ENCODE data around the gene KCNQ1.

DNA sequence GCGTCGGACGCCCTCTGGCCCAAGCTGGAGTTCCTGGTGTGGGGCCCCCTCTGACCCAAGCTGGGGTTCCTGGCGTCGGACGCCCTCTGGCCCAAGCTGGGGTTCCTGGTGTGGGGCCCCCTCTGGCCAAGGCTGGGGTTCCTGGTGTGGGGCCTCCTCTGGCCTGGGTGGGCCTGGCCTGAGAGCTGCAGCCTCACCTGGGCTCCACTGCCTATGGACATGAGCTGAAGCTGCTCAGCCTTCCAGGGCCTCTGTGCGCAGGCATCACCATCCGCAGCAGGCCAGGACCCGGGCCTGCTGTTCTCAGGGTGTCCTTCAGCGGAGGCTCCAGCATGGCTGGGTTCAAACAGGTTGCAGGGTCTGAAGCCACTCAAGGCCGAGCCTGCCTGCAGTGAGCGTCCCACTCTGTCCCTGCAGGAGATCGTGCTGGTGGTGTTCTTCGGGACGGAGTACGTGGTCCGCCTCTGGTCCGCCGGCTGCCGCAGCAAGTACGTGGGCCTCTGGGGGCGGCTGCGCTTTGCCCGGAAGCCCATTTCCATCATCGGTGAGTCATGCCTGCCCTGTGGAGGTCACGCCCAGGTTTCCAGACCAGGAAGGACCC is 125.5 kb downstream of the KCNQ1 start:
- no peak for TF ChIP-seq EZH2 (IDR thresholded peaks at IDR 0.05; ENCODE audit: insufficient read depth, poor library complexity, severe bottlenecking)
- no peak for TF ChIP-seq EZH2phosphoT487 (IDR thresholded peaks at IDR 0.05; ENCODE audit: insufficient read depth, low read depth)
